GM18517 (cell line): ENCODE data around the gene ARMC9.
"Not testable (repeated sequence)": the region's sequence is repeated elsewhere in the genome, so short reads cannot be mapped to it uniquely, and the experiment has no call there.

Experiments
- ATAC-seq: cut with Tn5 transposase; IDR thresholded peaks from one replicate; pipeline ENCODE4 v1.9.1; 2021; ENCODE audit warnings: mild to moderate bottlenecking, moderate library complexity; ENCODE audit not compliant: unreplicated experiment

Gene ARMC9

GRCh38 chr2:231239751-231240150, 41.3 kb downstream of the ARMC9 start:
- no peak for ATAC-seq

GRCh38 chr2:231241755-231242507, 43.5 kb downstream of the ARMC9 start:
- no peak for ATAC-seq

GRCh38 chr2:231243866-231244265, 45.4 kb downstream of the ARMC9 start:
- ATAC-seq, result no peak

GRCh38 chr2:231244382-231245248, 46.2 kb downstream of the ARMC9 start:
- no peak for ATAC-seq

GRCh38 chr2:231245249-231246094, 47.0 kb downstream of the ARMC9 start:
- no peak for ATAC-seq

GRCh38 chr2:231246171-231246842, 47.9 kb downstream of the ARMC9 start:
- ATAC-seq, result no peak

- ATAC-seq, result no peak
Observed at GRCh38 chr2:231250146-231250545, 51.7 kb downstream of the ARMC9 start.

GRCh38 chr2:231250698-231251097, 52.3 kb downstream of the ARMC9 start:
- no peak for ATAC-seq

GRCh38 chr2:231253292-231253691, 54.9 kb downstream of the ARMC9 start:
- ATAC-seq, result not testable (repeated sequence)

GRCh38 chr2:231256494-231256893, 58.1 kb downstream of the ARMC9 start:
- ATAC-seq, result no peak

GRCh38 chr2:231257763-231258162, 59.3 kb downstream of the ARMC9 start:
- ATAC-seq, result no peak

- no peak for ATAC-seq
Observed at GRCh38 chr2:231258701-231259100, 60.3 kb downstream of the ARMC9 start.

- no peak for ATAC-seq
Observed at GRCh38 chr2:231259104-231259503, 60.7 kb downstream of the ARMC9 start.

- ATAC-seq, result no peak
Observed at GRCh38 chr2:231260442-231261208, 62.2 kb downstream of the ARMC9 start.

- no peak for ATAC-seq
Observed at GRCh38 chr2:231263118-231263831, 64.8 kb downstream of the ARMC9 start.

GRCh38 chr2:231270221-231271114, 72.0 kb downstream of the ARMC9 start:
- no peak for ATAC-seq

GRCh38 chr2:231272991-231273390, 74.6 kb downstream of the ARMC9 start:
- ATAC-seq, result no peak

GRCh38 chr2:231276987-231277386, 78.6 kb downstream of the ARMC9 start:
- no peak for ATAC-seq
